Measurements from ENCODE around the gene CCDC107.
"Not testable (repeated sequence)": the region's sequence is repeated elsewhere in the genome, so short reads cannot be mapped to it uniquely, and the experiment has no call there.

CCDC107 gene

GRCh38 chr9:35639225-35639624, 18.9 kb upstream of the CCDC107 start:
- DNase-seq: not testable (repeated sequence)

DNA sequence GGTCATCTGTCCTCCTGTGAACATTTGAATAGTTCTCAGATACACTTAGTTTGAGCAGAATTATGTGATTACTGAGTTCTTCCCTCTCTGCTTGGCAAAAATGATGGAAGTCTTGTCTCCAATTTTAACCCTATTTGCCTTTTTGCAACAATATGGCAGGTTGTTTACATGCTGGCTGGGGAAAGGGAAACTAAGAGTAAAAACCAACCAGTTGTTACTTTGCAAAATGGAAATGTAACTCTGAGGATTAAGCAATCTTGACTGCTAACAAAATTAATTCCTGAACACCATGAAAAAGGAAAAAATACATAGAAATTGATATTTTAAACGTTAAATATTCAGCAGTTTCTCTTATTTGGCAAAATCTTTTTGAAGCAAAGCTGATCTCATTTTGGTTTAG, 18.5 kb upstream of the CCDC107 start:
- no peak for DNase-seq

DNA sequence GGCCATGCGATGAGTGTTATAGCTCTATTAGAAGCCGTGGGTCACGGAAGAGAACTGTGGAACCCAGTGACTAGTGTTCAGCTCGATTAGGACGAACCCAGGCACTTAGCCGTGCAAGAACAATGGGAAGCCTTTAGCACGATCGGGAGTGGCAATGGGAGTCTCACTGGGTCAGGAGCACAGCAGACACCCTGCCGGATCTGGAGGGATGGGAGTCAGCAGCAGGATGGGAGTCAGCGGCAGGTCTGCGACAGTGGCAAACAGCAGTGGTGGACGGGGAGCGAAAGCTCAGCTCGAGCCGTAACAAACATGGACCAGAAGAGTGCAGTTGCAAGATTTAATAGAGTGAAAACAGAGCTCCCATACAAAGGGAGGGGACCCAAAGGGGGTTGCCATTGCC, 17.7 kb upstream of the CCDC107 start:
- not testable (repeated sequence) for DNase-seq

DNA sequence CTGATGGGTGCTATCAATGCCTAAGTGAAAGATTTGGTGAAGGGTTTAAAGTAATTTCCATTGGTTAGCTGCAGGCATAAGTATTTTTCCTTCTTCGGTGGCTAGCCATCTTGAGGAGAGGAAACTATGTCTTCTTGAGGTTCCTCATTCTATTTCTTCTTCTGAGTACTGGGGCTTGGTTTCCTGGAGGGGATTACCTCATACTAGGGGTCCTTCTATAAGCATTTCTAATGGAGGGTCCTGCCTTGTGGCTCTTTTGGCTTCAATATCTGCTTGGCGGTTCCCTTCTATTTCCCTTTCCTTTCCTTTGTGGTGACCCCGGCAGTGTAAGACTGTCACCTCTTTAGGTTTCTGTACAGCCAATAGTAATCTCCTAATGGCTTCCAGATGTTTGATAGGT, 16.6 kb upstream of the CCDC107 start:
- DNase-seq: not testable (repeated sequence)

GRCh38 chr9:35643046-35643445, 15.0 kb upstream of the CCDC107 start:
- no peak for DNase-seq

GRCh38 chr9:35645736-35646135, 12.4 kb upstream of the CCDC107 start:
- DNase-seq: not testable (repeated sequence)

- peak; percentile 69 for DNase-seq
Observed at GRCh38 chr9:35646153-35646532, 11.9 kb upstream of the CCDC107 start.

DNA sequence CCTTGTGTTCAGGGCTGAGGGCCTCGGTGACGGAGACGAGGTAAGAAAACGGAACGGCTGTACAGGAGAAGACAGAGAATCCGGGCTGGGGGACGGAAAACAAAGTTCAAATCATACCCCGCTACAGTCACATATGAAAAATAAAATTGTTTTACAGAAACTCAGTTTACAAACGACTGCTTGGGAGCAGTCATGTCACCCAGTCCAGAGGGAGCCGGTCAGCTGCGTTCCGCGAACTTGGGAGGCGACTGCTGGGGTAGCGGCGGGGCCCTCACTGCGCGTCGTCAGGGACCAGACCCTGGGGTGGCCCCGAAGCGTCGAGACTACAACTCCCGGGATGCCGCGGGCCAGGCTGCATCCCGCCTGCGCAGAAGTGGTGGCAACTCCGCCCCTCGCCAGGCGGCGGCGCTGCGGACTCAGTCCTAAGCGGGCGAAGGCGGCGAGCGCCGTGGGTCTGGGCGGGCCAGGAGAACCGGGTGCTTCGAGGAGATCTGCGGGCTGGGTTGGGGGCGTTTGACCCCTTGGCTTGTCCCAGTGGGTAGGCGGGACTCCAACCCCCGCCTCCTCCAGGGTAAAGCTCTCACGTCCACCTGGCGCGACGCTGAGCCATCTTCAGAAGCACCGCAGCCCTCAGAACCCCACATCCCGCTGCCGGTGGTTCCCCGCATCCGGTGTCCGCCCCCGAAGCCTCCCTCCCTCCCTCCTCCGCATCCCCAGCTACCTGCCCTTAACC, 11.4 kb upstream of the CCDC107 start:
- peak; percentile 95 for DNase-seq

- no peak for DNase-seq
Observed at GRCh38 chr9:35649431-35650340, 8.4 kb upstream of the CCDC107 start.

DNA sequence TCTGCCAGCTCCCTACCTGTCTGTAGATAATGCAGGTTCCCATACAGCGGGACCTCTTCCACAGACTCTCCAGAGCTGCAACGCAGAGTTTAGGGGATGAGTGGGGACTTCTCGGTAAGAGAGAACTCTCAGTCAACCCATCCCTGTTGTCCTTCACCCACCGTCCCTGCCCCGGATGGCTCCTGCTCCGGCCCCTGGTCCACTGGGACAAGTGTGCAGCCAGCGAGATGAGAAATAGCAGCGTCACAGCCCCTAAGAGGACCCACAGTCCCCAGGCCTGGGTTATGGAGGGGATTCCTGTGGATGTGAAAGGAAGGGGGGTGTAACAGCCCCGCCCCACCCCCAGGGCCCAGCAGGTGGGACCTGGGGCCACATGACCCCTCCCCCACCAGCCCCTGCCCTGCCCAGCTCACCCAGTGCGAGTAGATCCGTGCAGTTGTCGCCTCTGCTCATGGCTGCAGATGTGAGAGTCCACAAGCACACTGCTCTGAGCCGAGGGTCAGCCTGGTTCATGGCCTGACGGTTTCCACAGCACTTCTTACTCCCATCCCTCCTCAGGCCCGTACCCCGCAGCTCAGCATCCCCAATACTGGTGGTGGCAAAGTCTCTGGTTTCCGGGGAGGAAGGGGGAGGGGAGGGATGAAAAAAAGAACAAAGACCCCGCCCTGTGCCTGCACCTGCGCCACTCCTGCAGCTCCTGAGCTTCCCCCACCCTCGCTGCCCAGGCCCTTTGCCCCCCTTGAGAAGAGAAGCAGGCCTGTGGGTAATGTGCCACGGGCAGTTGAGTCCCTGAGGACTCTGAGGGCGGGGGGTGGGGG, 7.5 kb upstream of the CCDC107 start, which contains the start of gene SIT1:
TSS of gene SIT1 (minus strand) at position 591 of the 818 bp plus-strand sequence. CDS start at position 513, 78 bp downstream.
- no peak for DNase-seq

DNA sequence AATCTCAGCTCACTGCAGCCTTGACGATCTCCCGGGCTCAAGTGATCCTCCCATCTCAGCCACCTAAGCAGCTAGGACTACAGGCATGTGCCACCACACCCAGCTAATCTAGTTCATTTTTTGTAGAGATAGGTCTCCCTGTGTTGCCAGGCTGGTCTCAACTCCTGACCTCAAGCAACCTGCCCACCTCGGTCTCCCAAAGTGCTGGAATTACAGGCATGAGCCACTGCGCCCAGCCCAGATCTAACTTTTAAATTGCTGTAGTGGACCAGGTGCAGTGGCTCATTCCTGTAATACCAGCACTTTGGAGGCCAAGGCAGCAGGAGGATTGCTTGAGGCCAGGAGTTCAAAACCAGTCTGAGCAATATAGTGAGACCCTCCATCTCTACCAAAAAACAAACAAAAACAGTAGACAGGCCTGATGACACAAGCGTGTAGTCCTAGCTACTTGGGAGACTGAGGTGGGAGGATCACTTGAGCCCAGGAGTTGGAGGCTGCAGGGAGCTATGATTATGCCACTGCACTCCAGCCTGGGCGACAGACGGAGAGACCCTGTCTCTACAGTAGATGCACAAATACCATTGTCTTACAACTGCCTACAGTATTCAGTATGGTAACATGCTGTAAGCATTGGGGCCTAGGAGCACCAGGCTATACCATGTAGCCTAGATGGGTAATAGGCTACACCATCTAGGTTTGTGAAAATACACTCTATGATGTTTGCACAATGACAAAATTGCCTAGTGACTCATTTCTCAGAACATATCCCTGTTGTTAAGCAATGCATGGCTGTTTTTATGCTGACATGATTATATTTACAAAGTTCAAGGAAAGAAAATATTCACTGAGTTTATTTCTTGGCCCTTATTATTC, 5.9 kb upstream of the CCDC107 start:
- DNase-seq: no peak

DNA sequence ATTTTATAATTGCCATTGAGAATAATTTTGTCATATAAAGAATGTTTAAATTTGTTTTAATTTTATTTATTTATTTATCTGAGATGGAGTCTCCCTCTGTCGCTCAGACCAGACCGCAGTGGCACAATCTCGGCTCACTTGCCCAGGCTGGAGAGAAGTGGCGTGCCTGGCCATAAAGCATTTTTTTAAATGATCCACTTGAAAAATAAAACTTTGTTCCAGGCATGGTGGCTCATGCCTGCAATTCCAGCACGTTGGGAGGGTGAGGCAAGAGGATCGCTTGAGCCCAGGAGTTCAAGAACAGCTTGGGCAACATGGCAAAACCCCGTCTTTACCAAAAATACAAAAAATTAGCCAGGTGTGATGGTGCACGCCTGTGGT, 5.3 kb upstream of the CCDC107 start:
- DNase-seq: no peak

GRCh38 chr9:35653611-35654010, 4.5 kb upstream of the CCDC107 start:
- DNase-seq: no peak

DNA sequence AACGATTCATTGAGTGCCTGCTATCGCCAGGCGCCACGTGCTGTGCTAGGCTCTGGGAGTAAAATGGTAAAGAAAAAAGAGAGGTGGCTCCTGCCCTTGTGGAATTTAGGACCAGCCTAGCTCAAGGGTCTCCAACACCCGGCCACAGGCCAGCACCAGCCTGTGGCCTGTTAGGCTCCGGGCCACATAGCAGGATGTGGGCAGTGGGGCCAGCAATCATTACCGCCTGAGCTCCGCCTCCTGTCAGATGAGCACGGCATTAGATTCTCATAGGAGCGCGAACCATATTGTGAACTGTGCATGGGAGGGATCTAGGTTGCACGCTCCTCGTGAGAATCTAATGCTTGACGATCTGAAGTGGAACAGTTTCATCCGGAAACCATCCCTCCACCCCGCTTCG, 1.7 kb upstream of the CCDC107 start:
- DNase-seq: no peak

DNA sequence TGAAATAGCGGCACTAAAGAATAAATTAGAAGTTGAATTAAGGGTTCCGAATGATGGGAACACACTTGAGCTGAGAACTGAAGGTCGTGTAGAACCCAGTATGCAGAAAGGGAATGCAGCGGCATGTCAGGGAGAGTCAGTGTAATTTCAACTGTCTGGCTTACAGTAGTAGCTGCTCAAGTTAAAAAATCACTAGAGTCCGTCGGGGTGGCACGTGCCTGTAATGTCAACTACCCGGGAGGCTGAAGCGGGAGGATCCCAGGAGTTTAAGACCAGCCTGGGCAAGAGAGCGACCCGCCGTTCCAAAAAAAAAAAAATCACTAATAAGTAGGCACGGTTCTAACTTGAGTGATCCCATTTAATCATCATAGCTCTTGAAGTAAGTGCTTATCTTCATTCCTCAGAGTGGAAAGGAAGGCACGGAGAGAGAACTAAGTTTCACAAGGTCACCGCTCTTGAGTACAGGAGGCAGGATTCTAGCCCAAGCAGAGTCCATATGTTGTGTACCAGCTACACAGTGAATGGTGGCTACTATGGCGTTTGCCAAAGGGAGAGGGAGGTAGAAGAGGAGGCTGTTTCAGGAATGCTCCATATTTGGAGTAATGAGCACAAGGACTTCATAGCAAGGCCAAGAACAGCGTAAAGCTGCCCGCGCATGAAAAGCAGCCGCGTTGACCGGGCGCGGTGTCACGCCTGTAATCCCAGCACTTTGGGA, 1.1 kb upstream of the CCDC107 start:
- no peak for DNase-seq

DNA sequence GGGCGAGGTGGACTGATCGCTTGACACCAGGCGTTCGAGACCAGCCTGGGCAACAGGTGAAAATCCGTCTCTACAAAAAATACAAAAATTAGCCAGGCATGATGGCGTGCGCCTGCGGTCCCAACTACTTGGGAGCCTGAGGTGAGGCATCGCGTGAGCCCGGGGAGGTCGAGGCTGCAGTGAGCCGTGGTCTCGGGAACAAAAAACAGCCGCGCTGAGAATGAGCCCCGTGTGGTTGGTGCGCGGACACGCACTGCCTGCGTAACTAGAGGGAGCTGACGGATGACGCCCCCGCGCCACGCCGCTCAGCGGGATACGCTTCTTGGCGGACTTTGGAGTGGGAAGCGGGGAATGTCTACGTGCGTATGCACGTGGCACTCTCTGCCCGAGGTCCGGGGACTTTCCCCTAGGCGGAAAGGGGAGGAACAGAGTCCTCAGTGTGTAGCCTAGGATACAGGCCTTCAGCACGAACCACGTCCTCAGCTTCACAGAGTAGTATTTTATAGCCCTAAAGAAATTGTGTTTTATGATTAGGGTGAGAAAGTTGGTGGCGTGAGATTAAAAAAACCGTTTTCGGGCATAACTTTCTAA, 451 bp upstream of the CCDC107 start, which contains the start of gene RMRP:
TSS of gene RMRP (minus strand) at position 474 of the 591 bp plus-strand sequence.
- peak; percentile 98 for DNase-seq

- no peak for DNase-seq
Observed at GRCh38 chr9:35658968-35659220, 802 bp downstream of the CCDC107 start.

DNA sequence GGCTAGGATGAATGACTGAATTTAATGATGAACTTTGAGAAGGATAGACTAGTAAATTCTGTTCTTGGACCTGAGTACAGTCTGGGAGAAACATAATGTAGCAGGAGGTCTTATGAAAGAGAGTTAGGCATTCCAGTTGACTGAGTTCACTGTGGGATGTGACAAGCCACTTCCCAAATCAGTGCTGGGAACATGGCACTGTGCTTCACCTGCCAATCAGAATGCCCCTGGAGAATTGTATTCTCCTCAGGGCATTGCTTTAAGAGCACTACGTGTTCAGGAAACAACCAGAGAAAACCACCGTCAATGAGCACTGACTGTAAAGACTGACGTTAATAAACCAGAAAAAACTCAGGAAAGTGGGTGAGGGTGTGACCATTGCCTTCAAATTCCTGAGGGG, 1.2 kb downstream of the CCDC107 start:
- DNase-seq: no peak

DNA sequence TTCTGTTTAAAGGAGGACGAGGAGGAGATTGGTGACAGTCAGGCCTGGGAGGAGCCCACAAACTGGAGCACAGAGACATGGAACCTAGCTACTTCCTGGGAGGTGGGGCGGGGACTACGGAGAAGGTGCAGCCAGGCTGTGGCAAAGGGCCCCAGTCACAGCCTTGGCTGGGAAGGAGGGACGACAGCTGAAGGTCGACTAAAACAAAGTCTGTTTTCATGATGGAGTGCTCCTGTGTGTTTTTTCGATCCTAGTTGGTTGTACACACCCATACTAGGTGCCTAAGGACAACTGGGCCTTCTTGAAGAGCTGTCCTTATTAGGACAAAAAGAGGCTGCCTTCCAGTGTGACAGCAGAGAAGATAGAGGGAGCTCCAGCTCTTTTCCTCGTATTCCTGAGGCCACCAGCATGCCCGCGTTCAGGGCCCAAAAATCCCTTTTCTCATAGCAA, 2.9 kb downstream of the CCDC107 start:
- DNase-seq: no peak

DNA sequence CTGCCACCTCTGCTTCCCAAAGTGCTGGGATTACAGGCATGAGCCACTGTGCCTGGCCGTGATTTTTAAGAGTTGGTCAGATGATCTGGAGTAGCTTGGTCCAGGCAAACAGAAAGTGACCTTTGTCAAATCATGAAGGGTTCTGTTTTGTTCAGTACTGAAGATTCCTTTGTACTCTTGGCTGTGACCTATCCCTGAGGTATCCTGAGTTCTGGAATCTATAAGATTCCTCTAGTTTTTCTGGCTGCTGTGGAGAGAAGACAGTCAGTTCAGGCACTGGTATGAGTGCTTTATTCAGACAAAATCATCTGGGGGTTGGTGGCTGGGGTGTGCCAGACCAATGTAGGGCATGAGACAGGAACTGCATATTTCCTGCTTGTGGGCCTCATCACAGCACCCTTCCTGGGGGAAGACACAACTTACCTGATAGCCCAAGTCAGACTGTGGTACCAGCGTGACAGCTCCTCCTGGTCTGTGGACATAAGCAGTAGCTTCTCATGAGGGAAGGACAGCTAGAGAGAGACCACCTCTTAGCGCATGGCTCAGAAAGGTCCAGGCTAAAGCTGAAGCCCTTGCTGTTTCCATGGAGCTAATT, 3.8 kb downstream of the CCDC107 start:
- no peak for DNase-seq

- no peak for DNase-seq
Observed at GRCh38 chr9:35662437-35662836, 4.3 kb downstream of the CCDC107 start.
